Dermis microvascular lymphatic vessel endothelial cell (primary cell): ENCODE results near the gene SDK2. TPM values are rescaled to one million over a fixed set of nuclear protein-coding genes. Genes with fewer than 3 reads are reported as not detected.
"Not testable (repeated sequence)": the region's sequence is repeated elsewhere in the genome, so short reads cannot be mapped to it uniquely, and the experiment has no call there.

Source experiments
- DNase-seq, 2 donors: peaks; one replicate each; pipeline versions ENCODE4 v3.0.0 to v3.0.0-alpha.2; 2010; ENCODE audit warnings: low read depth in 2 of 2
- total RNA-seq: library from RNA; depleted of rRNA; stranded (reverse); fragments of >200 nt; gene quantifications from 2 replicates; pipeline ENCODE4 v1.2.1, GENCODE V29; 2014

The SDK2 gene
- total RNA-seq, 1 donor from 2014 or later, result not detected

DNA sequence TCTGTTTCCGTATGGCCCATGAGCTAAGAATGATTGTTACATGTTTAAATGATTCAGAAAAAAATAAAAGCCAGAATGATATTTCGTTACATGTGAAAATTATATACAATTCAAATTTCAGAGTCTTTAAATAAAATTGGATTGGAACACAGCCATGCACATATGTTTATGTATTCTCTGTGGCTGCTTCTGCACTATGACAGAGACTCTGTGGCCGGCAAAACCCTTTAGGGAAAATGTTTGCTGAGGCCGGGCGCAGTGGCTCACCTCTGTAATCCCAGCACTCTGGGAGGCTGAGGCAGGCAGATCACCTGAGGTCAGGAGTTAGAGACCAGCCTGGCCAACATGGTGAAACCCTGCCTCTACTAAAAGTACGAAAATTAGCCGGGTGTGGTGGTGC lies 316.6 kb downstream of the SDK2 start:
- DNase-seq, result no peak

DNA sequence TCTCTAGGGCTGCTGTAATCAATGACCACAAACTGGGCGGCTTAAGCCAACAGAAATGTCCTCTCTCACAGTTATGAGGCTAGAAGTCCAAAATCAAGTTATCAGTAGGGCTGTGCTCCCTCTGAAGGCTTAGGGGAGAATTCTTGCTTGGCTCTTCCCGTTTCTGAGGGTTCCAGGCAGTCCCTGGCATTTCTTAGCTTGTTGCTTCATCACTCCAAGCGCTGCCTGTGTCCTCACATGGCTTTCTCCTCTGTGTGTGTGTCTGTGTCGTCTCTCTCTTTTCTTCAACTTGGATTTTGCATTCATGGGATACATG lies 318.8 kb downstream of the SDK2 start:
- DNase-seq, result no peak

DNA sequence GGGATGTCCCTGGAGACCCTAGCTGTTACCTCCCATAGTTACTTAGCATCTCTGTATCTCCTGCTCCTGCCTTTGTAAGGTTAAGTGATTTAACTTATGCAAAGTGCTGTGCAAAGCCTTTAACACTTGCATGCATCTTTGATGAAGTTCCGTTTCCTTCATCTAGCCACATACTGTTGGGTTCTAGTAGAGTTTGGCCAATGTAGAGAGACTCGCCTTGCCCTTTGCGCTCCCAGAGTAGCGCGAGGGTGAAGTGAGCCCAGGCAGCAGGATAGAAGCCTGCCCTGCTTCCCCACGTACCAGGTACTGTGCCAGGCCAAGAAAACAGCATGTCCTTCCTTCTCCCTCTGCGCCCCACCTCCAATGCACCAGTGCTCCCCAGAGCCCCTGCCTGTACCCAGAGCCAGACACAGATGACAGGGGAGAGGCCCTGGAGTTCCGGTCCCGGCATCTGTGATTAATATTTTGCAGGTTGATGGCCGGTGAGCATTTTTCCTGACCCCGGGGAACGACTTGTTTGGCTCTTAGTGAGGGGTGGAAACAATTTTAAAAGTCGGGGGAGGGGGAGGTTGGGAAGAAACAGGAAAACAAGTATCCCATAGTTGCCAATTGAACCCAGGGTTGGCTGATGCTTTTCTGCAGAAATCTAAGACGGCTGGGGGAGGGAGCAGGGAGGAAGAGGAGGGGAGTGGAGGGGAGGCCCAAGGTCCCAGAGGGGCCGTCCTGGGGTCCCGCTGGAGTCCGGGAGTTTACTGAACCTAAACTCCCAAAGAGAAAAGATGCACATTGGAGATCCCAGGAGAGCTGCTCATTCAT lies 319.3 kb downstream of the SDK2 start:
- no peak for DNase-seq

DNA sequence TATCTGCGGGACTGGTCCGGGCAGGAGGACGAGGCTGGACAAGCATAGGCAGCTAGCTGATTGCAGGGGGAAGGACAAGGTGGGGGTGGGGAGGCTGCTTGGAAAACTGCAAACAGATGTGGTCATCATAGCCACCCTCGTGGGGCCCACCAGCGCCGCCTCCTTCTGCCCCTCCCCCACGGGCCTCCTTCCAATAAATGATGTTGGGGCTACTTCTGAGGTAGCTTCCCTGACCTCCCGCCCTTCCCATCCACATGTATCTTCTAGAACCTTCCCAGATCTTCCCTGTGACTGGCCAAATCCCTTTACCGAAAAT lies 320.1 kb downstream of the SDK2 start:
- DNase-seq, result no peak

DNA sequence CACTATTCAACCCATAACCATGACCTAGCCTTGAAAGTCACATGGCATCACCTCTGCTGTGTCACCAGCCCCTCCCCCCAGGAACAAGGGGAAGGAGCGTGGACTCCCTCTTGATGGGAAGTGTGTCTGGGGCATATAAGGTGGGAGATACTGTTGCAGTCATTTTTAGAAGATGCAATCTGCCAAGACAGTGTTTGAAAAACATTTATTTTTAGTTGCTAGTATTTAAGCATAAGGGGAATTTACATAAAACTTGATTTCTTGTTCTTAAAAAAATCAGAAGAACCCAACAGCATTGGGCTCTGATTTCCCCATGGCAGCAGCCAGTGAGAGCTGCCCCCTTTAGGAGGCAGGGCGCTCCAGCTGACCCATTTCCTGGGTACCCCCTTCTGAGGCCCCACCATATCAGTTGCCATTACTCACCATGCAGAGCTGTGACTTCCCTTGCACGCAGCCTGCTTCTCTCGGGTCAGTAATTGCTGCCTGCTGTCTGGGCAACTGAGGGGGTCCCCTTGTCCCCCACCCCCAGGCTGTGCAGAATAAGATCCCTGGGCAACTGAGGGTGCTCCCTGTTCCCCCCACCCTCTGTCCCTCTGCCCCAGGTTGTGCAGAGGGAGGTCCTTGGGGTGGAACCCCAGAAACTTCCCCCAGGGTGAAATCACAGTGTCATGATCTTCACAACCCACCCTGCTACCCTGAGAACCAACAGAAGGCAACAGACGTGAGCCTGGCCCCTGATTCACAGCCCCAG lies 320.7 kb downstream of the SDK2 start:
- DNase-seq, result no peak

DNA sequence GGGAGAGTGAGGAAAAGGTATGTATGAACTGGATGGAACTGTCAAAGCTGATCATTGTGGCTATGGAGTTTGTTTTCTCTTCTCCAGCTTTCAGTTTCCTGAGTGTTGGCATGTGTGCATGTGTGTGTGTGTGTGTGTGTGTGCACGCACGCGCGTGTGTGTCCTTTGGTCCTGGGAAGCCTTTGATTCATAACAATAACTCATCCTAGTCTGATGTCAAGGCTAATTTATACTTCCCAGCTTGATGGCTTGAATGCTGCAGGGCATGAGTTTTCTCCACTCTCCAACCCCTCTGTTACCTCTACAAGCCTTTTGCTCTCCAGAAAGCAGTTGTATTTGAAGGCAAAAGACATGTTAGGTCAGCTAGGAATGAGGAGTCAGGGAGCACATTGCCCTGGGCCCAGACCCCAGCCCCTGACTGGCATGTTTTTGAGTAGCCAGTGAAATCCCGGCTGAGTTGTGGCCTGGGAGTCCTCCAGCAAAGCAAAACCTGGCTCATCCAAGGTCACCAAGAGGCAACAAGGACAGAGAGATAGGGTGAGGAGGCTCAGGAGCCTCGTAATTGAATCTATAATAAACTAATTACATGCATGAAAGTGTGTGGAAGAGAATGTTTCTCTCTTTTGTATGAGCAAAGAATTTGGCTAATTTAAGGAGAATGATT lies 323.5 kb downstream of the SDK2 start:
- DNase-seq, result no peak

DNA sequence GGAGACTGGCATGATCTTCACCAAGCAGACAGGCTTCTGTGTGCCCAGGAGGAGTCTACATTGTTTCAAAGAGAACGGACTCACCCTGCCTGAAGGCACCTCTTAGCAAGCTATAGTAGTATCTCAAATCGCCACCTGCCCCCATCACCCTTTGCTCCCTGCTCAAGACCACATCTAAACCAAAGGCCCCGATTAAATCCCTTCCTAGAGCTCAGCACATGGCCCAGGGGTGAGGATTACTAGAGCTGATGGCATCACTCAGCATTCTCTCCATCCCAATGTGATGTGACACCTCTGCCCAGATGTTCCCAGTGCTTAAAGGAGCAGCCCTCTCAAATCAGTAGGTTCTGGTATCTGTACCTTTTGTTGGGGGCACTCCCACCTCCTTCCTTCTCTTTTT lies 324.5 kb downstream of the SDK2 start:
- DNase-seq, result no peak

DNA sequence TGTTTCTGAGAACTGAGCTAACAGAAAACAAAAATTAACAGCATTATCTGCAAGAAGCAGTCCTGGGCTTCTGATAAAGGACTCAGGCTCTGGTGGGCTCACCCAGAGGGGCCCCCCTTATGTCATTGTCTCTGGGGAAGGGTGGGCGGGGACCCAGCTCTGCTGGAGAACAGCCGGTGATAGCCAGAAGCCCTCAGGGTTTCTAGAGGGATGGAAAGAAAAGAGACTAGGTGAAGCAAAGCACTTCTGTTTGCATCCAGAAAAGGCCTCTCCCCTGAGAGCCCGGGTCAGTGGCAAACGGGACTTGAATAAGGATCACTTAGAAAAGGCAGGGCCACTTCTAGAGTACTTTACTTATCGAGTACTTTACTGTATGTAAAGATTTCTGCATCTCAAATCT lies 325.4 kb downstream of the SDK2 start:
- no peak for DNase-seq

DNA sequence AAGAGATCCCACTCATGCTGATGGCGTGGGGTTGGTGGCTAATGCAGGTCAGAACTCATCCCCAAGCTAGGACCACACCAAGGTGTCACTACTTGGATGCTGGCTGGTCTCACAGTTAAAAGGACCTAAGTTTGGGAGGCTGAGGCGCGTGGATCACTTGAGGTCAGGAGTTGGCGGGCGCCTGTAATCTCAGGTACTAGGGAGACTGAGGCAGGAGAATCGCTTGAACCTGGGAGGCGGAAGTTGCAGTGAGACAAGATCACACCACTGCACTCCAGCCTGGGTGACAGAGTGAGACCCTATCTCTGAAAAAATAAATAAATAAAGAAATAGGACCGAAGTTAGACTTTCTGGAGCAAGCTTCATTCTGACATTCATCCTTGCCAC lies 325.8 kb downstream of the SDK2 start:
- no peak for DNase-seq

DNA sequence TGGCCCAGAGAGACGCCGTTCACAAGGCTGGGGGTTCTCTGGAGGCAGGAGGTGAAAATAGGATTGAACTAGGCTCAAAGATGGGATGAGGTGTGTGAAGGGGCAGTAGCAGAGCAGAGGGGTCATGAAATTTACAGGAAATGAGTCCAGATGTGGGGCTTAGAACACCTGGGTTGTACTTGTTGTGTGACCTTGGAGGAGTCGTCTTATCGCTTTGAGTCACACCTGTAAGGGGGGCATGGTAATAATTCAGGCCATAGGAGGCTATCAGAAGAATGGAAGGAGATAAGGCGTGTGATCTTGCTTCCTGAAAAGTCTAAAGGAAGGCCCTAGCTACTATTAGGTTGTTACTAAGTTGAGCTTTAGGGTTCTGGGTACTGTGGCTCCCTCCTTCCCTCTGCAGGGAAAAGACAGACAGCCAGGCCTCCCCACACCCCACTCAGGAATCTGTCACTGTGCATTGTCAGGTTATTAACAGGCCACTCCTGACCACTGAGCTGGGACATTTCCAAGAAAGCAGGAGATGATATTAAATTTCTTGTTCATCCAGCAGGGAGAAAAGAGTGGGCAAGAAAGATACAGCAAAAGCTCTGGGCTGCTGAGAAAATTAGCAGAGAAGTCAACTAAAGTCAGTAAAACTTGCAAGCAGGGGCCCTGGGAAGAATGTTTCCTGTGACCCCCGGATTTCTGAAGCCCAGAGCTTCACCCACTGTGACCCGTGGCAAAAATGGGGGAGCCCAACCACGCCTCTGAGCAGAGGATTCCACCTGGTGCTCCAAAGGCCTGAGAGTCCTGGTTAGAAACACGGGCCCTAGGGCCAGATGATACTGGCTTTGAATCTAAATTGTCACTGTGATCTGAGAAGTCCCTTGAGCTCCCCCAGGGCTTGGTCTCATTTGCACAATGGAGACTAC lies 326.5 kb downstream of the SDK2 start:
- DNase-seq, result no peak

DNA sequence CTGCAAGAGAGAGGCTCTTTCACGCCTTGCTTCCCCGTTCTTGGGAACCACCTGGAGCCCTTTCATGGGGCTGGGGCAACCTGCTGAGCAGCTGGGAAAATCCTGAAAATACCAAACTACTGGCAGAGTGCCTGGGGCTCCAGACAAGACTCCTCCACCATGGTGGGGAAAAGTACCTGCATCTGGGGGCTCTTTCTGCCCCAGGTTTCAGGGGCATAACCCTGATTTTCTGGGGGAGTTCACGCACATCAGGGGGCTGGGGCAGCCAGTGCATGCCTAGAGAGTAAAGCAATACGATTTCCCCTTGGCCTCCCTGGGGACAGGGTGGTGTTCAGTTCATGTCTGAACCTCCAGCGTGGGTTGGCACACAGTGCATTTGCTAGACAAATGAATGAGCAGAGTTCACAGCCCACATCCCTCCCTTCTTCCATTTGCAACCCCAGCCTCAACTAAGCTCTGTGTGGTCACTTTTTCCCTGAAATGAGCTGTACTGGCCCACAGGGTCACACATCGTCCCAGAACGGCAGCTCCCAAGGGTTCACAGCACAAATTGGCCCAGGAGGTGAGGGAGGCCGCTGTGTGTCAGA lies 327.2 kb downstream of the SDK2 start:
- DNase-seq, result no peak

DNA sequence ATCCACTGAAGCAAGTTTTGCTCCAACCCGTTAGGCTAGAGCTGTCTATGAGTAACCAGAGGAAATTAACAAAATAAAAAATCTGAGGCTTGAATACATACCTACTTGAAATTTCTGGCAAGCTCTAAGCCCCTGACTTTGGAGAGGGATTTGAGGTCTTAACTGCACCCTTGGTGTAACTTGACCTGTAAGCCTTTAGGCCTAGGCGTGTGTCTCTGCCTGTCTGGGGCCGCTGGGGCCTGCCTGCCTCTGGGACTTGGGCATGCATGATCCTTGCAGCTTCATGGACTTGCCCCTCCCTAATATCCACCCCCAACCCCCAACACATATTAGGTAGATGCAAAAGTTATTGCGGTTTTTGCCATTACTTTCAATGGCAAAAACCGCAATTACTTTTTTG lies 328.8 kb downstream of the SDK2 start:
- no peak for DNase-seq

DNA sequence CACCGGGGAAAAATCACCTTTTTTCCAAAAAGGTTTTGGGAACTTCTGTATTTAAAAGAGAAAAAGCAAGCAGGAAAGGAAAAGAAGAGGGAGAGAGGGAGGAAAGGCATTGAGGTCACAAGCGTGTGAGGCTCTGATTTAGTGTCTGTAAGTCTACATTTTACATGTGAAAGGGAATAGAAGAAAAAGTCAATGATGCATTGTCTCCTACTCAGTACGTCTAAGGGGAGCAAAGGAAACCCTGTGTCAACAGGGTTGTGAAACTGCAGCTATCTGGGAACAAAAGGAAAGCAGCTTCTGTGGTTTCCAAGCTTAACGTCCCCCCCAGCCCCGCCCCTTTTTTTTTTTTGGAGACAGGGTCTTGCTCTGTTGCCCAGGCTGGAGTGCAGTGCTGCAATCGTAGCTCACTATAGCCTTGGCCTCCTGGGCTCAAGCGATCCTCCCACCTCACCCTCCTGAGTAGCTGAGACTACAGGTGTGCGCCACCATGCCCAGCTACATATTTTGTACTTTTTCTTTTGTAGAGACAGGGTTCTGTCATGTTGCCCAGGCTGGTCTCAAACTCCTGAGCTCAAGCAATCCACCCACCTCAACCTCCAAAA lies 330.6 kb downstream of the SDK2 start:
- no peak for DNase-seq

DNA sequence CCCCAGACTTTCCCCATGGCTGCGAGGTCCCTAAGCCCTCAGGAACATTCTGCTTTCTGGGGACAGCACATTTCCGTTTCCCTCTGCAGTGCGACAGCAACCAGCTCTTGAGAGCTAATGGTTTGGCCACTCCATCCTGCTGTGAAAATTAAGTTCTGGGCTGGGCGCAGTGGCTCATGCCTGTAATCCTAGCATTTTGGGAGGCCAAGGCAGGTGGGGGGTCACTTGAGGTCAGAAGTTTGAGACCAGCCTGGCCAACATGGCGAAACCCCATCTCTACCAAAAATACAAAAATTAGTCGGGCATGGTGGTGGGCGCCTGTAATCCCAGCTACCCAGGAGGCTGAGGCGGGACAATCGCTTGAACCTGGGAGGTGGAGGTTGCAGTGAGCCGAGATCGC lies 331.4 kb downstream of the SDK2 start:
- DNase-seq, result not testable (repeated sequence)

DNA sequence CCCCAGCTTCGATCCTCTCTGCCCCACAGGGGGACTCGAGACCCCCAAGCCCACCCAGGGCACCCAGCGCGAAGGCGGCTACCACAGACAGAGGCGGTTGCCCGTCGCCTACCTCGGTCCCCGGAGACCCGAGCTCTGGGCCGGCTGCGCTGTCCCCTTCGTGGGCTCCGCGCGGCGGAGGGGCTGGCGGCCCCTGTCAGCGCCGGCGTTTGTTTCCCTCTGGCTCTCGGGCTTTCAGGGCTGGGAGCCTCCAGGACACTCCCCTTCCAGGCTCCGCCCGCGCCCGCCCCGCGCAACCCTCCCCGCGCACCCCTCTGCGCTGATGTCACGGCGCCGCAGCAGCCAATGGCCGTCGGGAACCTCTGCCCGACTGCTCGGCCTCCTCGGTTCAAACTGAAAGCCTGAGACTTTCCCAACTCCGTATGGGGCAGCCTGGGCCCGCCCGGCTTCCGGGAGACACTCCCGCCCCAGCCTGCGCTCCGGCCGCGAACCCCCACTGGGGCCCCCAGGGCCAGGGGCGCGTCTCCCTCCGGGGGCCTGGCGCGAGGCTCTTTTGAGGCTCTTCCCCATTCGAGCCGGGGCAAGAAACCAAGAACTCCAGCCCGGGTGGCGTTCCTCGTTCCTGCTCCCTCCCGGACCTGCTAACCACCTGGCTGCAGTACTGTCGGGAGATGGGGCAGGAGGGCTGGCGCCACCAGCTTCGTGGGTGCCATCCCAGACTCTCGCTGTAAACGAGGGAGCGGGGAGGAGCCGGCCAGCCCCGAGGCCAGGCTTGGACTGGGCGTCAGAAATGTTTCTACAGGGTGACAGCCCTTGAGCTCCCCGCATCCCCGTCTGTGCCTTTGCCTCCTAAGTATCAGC lies 332.2 kb downstream of the SDK2 start, which contains the start of gene CDC42EP4:
Gene CDC42EP4, minus strand, starts transcription at position 221 of the 861 bp plus-strand sequence. CDS start 25,501 bp downstream, outside the sequence.
- peak; percentile 71 to 94 for DNase-seq

DNA sequence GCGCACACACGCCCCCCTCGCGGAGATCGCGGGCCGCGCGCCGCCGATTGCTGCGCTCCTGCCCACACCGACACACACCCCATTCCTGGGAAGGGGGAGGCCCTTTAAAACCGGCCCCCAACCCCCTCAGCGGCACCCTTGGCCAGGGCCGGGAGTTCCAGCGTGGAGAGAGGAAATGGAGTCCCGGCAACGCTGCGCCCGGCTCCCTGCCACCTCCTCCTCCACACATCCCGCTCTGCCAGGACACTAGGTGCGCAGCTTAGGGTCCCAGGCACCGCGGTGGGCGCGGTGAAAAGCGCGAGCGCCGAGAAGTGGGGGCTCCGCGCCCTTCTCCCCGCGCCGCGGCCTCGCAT lies 332.8 kb downstream of the SDK2 start:
- no peak for DNase-seq

DNA sequence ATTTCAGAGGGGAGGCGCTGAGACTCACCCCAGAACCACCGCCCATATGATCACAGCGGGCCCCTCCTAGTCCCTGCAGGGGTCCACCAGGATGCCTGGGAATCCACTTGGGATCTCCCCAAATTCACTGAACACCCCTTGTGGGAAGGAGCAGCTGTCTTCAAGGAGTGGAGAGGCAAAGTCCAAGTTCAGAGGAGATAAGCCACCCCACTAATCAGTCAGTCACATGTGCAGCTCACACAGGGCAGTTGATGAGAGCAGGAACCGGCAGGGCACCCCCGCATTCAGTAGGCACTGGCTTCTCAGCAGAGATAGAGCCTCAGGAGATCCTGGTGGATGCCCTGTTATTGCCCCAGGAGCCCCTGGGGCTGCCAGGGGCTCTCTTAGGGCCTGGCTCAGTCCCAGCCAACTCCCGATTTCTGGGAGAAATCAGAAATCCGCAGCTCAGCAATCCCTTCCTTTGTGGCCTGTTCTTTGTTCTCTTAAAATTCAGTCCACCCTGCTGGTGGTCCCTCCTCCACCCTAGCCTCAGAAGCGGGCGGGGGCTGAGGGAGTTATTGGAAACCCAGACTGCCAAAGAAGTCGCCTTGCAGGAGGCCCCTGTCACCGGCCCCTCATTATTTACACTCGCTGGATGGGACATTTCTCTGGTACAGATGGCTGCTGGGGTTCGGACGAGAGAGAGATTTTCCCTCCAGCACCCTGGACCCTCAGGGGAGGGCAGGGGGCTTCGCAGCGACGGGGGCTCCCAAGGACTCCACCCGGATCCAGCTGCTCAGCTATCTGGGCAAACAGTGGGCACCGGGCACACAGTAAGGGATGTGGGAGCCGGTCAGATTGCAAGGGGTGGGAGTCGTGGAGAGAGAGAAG lies 334.3 kb downstream of the SDK2 start:
- no peak for DNase-seq

DNA sequence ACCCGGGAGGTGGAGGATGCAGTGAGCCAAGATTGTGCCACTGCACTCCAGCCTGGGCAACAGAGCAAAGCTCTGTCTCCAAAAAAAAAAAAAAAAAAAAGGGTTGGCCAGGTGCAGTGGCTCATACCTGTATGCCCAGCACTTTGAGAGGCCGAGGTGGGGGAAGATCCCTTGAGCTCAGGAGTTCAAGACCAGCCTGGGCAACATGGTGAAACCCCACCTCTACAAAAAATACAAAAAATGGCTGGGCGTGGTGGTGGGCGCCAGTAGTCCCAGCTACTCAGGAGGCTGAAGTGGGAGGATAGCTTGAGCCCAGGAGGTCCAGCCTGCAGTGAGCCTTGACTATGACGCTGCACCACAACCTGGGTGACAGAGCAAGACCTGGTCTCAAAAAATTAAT lies 335.3 kb downstream of the SDK2 start:
- not testable (repeated sequence) for DNase-seq
